ENCODE measurements around the gene HOXD10.

HOXD10 gene

GRCh38 chr2:176130957-176131847, 14.6 kb downstream of the HOXD10 start:
- TF ChIP-seq CEBPB (IDR thresholded peaks at IDR 0.05) (no peak), TEAD4 (IDR thresholded peaks at IDR 0.05) (no peak), TCF12 (IDR thresholded peaks at IDR 0.05; ENCODE audit: low read depth) (no peak), MAX (IDR thresholded peaks at IDR 0.05) (no peak), EP300 (IDR thresholded peaks at IDR 0.05; ENCODE audit: borderline replicate concordance) (no peak), ZBTB7A (IDR thresholded peaks at IDR 0.05; ENCODE audit: low read depth) (no peak), YY1 (IDR thresholded peaks at IDR 0.05; ENCODE audit: low read depth) (no peak), RAD21 (IDR thresholded peaks at IDR 0.05; ENCODE audit: low read depth) (no peak), REST (IDR thresholded peaks at IDR 0.05; ENCODE audit: low read depth) (no peak), USF1 (IDR thresholded peaks at IDR 0.05) (no peak), FOXM1 (IDR thresholded peaks at IDR 0.05; ENCODE audit: borderline replicate concordance, low read depth) (no peak), TAF1 (IDR thresholded peaks at IDR 0.05; ENCODE audit: low read depth) (no peak), CREB1 (IDR thresholded peaks at IDR 0.05; ENCODE audit: low read depth) (no peak), EGR1 (IDR thresholded peaks at IDR 0.05) (no peak), NFIC (IDR thresholded peaks at IDR 0.05) (no peak)

- TF ChIP-seq NFIC (IDR thresholded peaks at IDR 0.05) (no peak), TAF1 (IDR thresholded peaks at IDR 0.05; ENCODE audit: low read depth) (no peak)
These were observed 15.2 kb downstream of the HOXD10 start for GRCh38 chr2:176131848-176132158.

- no peak for TF ChIP-seq USF1 (IDR thresholded peaks at IDR 0.05)
- no peak for TF ChIP-seq FOXM1 (IDR thresholded peaks at IDR 0.05; ENCODE audit: borderline replicate concordance, low read depth)
- no peak for TF ChIP-seq CEBPB (IDR thresholded peaks at IDR 0.05)
- no peak for TF ChIP-seq TEAD4 (IDR thresholded peaks at IDR 0.05)
- no peak for TF ChIP-seq NFIC (IDR thresholded peaks at IDR 0.05)
- TF ChIP-seq EGR1 (IDR thresholded peaks at IDR 0.05), result no peak
- TF ChIP-seq MAX (IDR thresholded peaks at IDR 0.05), result no peak
- TF ChIP-seq EP300 (IDR thresholded peaks at IDR 0.05; ENCODE audit: borderline replicate concordance), result no peak
These were observed 15.9 kb downstream of the HOXD10 start for GRCh38 chr2:176132205-176133171.

GRCh38 chr2:176133389-176133788, 16.8 kb downstream of the HOXD10 start:
- TF ChIP-seq REST (IDR thresholded peaks at IDR 0.05; ENCODE audit: low read depth) (no peak), TCF12 (IDR thresholded peaks at IDR 0.05; ENCODE audit: low read depth) (no peak), CEBPB (IDR thresholded peaks at IDR 0.05) (no peak), FOXM1 (IDR thresholded peaks at IDR 0.05; ENCODE audit: borderline replicate concordance, low read depth) (no peak), USF1 (IDR thresholded peaks at IDR 0.05) (no peak), TEAD4 (IDR thresholded peaks at IDR 0.05) (no peak), ZBTB7A (IDR thresholded peaks at IDR 0.05; ENCODE audit: low read depth) (no peak), EP300 (IDR thresholded peaks at IDR 0.05; ENCODE audit: borderline replicate concordance) (no peak), NFIC (IDR thresholded peaks at IDR 0.05) (no peak)

- TF ChIP-seq FOXM1 (IDR thresholded peaks at IDR 0.05; ENCODE audit: borderline replicate concordance, low read depth) (no peak), EGR1 (IDR thresholded peaks at IDR 0.05) (no peak), EP300 (IDR thresholded peaks at IDR 0.05; ENCODE audit: borderline replicate concordance) (no peak), YY1 (IDR thresholded peaks at IDR 0.05; ENCODE audit: low read depth) (no peak), REST (IDR thresholded peaks at IDR 0.05; ENCODE audit: low read depth) (no peak), TCF12 (IDR thresholded peaks at IDR 0.05; ENCODE audit: low read depth) (no peak), CREB1 (IDR thresholded peaks at IDR 0.05; ENCODE audit: low read depth) (no peak), MAX (IDR thresholded peaks at IDR 0.05) (no peak), NFIC (IDR thresholded peaks at IDR 0.05) (no peak), ZBTB7A (IDR thresholded peaks at IDR 0.05; ENCODE audit: low read depth) (no peak), TEAD4 (IDR thresholded peaks at IDR 0.05) (no peak), RAD21 (IDR thresholded peaks at IDR 0.05; ENCODE audit: low read depth) (no peak), USF1 (IDR thresholded peaks at IDR 0.05) (no peak), CEBPB (IDR thresholded peaks at IDR 0.05) (no peak)
These were observed 17.5 kb downstream of the HOXD10 start for GRCh38 chr2:176134035-176134434.
